A673 (cell line): ENCODE results near the gene HAPSTR1. TPM values are rescaled to one million over a fixed set of nuclear protein-coding genes. Genes with fewer than 3 reads are reported as not detected.

Source experiments
- BruUV-seq: library from RNA; stranded (reverse); fragments of 400-500 nt; replicated peaks from 2 replicates; lab custom pipeline; 2021; lab: Mats Ljungman, UMichigan
- CTCF ChIA-PET: fragments of 300-600 bp; sonication (Branson Sonifier 250); formaldehyde crosslinking; loops from one replicate; lab custom pipeline; 2022; ENCODE audit warnings: antibody characterized with exemption; lab: Charles Lee
- POLR2A ChIA-PET: fragments of 300-600 bp; sonication (Branson Sonifier 250); formaldehyde crosslinking; loops from one replicate; lab custom pipeline; 2022; ENCODE audit warnings: antibody characterized with exemption; ENCODE audit not compliant: low non-redundant PET; lab: Charles Lee
- DNase-seq: peaks from one replicate; pipeline ENCODE4 v3.0.0-alpha.2; 2015; ENCODE audit warnings: low spot score
- H3K27ac ChIP-seq: fragments of 200-600 bp; sonication (generic); 2 replicates; pipeline ENCODE4 v1.5.1; 2016; ENCODE audit warnings: mixed run types, low read depth, mild to moderate bottlenecking, mixed read lengths, antibody characterized with exemption, low read length; ENCODE audit not compliant: poor library complexity, severe bottlenecking
- H3K27me3 ChIP-seq: fragments of 200-600 bp; sonication (generic); replicated peaks from 2 replicates; pipeline ENCODE4 v1.6.1; 2017; ENCODE audit warnings: mixed run types, low read depth, mild to moderate bottlenecking, mixed read lengths, antibody characterized with exemption, low read length; ENCODE audit not compliant: insufficient read depth, poor library complexity
- H3K36me3 ChIP-seq: fragments of 200-600 bp; sonication (generic); 2 replicates; pipeline ENCODE4 v1.6.1; 2016; ENCODE audit warnings: mixed run types, mild to moderate bottlenecking, mixed read lengths, antibody characterized with exemption, low read length; ENCODE audit not compliant: insufficient read depth, poor library complexity, severe bottlenecking
- H3K4me1 ChIP-seq: fragments of 200-600 bp; sonication (generic); 2 replicates; pipeline ENCODE4 v1.6.1; 2017; ENCODE audit warnings: mixed run types, mild to moderate bottlenecking, mixed read lengths, antibody characterized with exemption, low read length; ENCODE audit not compliant: insufficient read depth, poor library complexity, severe bottlenecking
- H3K4me3 ChIP-seq: fragments of 200-600 bp; sonication (generic); 2 replicates; pipeline ENCODE4 v1.5.1; 2016; ENCODE audit warnings: low read depth, mixed run types, mild to moderate bottlenecking, mixed read lengths, low read length; ENCODE audit not compliant: poor library complexity, severe bottlenecking
- H3K9me3 ChIP-seq: fragments of 200-600 bp; sonication (generic); 2 replicates; pipeline ENCODE4 v1.6.1; 2016; ENCODE audit warnings: mixed run types, low read depth, mild to moderate bottlenecking, mixed read lengths, antibody characterized with exemption, low read length; ENCODE audit not compliant: poor library complexity, severe bottlenecking
- CTCF ChIP-seq: fragments of 300-800, 200-600 bp; sonication (generic); conservative IDR thresholded peaks from 2 replicates; pipeline ENCODE4 v1.5.1; 2017; ENCODE audit warnings: low read depth, mild to moderate bottlenecking, antibody characterized with exemption, low read length, moderate library complexity, mixed read lengths
- EZH2 ChIP-seq: fragments of 200-600 bp; sonication (generic); IDR thresholded peaks from 2 replicates; pipeline ENCODE4 v1.6.1; 2017; ENCODE audit warnings: borderline replicate concordance, low read depth, mild to moderate bottlenecking, mixed read lengths, antibody characterized with exemption, low read length; ENCODE audit not compliant: poor library complexity, severe bottlenecking
- intact Hi-C: fragments of 100-400 bp; cut with micrococcal nuclease; formaldehyde crosslinking; loops from one replicate; pipeline ENCODE4 v1.10.0; 2022; ENCODE audit not compliant: unreplicated experiment
- total RNA-seq: library from RNA; stranded (reverse); gene quantifications from 2 replicates; pipeline ENCODE4 v1.2.3, GENCODE V29; 2021

HAPSTR1 gene
- total RNA-seq, 1 experiment from 2014 or later, result 90.4 TPM

GRCh38 chr16:9068886-9069285, 22.6 kb upstream of the HAPSTR1 start:
- POLR2A ChIA-PET, result no interaction called here
- TF ChIP-seq CTCF (no peak), EZH2 (no peak)
- intact Hi-C loops, result no loop called here
- no peaks in the 10 kb centered on the region for H3K36me3 ChIP-seq
- H3K9me3 ChIP-seq, result no peaks in the 10 kb centered on the region
- no peaks in the 10 kb centered on the region for H3K27me3 ChIP-seq
- H3K4me3 ChIP-seq, result no peak overlapping the region
- DNase-seq, result no peak
- no peak overlapping the region for H3K27ac ChIP-seq
- no peaks in the 10 kb centered on the region for H3K4me1 ChIP-seq
- CTCF ChIA-PET, result no interaction called here
- BruUV-seq, result no TSS peak

- CTCF ChIA-PET, result no interaction called here
- DNase-seq, result no peak
- H3K4me3 ChIP-seq, result no peak overlapping the region
- H3K9me3 ChIP-seq, result no peaks in the 10 kb centered on the region
- BruUV-seq, result no TSS peak
- POLR2A ChIA-PET, result no interaction called here
- H3K27ac ChIP-seq, result no peak overlapping the region
- no peaks in the 10 kb centered on the region for H3K27me3 ChIP-seq
- no peaks in the 10 kb centered on the region for H3K4me1 ChIP-seq
- H3K36me3 ChIP-seq, result no peaks in the 10 kb centered on the region
- intact Hi-C loops, result no loop called here
- TF ChIP-seq EZH2, result no peak
- no peak for TF ChIP-seq CTCF
Observed at GRCh38 chr16:9070254-9070653, 21.2 kb upstream of the HAPSTR1 start.

- no peak for TF ChIP-seq EZH2
- no peak for TF ChIP-seq CTCF
- no peaks in the 10 kb centered on the region for H3K4me1 ChIP-seq
- no peak for DNase-seq
- CTCF ChIA-PET, result no interaction called here
- no peaks in the 10 kb centered on the region for H3K36me3 ChIP-seq
- H3K9me3 ChIP-seq, result no peaks in the 10 kb centered on the region
- no TSS peak for BruUV-seq
- intact Hi-C loops, result no loop called here
- H3K27ac ChIP-seq, result no peak overlapping the region
- H3K4me3 ChIP-seq, result no peak overlapping the region
- POLR2A ChIA-PET, result no interaction called here
- no peaks in the 10 kb centered on the region for H3K27me3 ChIP-seq
Observed at GRCh38 chr16:9071377-9071776, 20.1 kb upstream of the HAPSTR1 start.
